H9 (cell line): ENCODE results near the gene KANSL1. TPM values are rescaled to one million over a fixed set of nuclear protein-coding genes. Genes with fewer than 3 reads are reported as not detected.

ENCODE experiments used
- DNase-seq: peaks from one replicate; pipeline ENCODE4 v3.0.0-alpha.2; 2017
- H2AFZ ChIP-seq: one replicate; pipeline ENCODE4 v1.6.1; 2013; ENCODE audit warnings: mild to moderate bottlenecking, low read length, control low read depth, moderate library complexity
- H2AK5ac ChIP-seq: 2 replicates; pipeline ENCODE4 v1.6.1; 2013; ENCODE audit warnings: low read length, control low read depth, mixed read lengths; ENCODE audit not compliant: insufficient read length
- H2BK120ac ChIP-seq: one replicate; pipeline ENCODE4 v1.6.1; 2013; ENCODE audit warnings: low read depth, mild to moderate bottlenecking, low read length, control low read depth, inconsistent platforms; ENCODE audit not compliant: poor library complexity, severe bottlenecking
- H2BK12ac ChIP-seq: 2 replicates; pipeline ENCODE4 v1.6.1; 2013; ENCODE audit warnings: low read length, control low read depth, mixed read lengths, low read depth; ENCODE audit not compliant: insufficient read length
- H2BK15ac ChIP-seq: 2 replicates; pipeline ENCODE4 v1.6.1; 2013; ENCODE audit warnings: low read depth, low read length, control low read depth
- H2BK20ac ChIP-seq: one replicate; pipeline ENCODE4 v1.6.1; 2013; ENCODE audit warnings: low read depth, mild to moderate bottlenecking, low read length, control low read depth, inconsistent platforms; ENCODE audit not compliant: poor library complexity, severe bottlenecking
- H2BK5ac ChIP-seq: 2 replicates; pipeline ENCODE4 v1.6.1; 2013; ENCODE audit warnings: low read length, control low read depth, mixed read lengths; ENCODE audit not compliant: insufficient read length
- H3K14ac ChIP-seq: 2 replicates; pipeline ENCODE4 v1.6.1; 2013; ENCODE audit warnings: low read length, control low read depth; ENCODE audit not compliant: insufficient read depth
- H3K18ac ChIP-seq: 2 replicates; pipeline ENCODE4 v1.6.1; 2013; ENCODE audit warnings: low read depth, mild to moderate bottlenecking, mixed read lengths, low read length, control low read depth; ENCODE audit not compliant: insufficient read length
- H3K23ac ChIP-seq: 2 replicates; pipeline ENCODE4 v1.6.1; 2013; ENCODE audit warnings: low read length, control low read depth, mixed read lengths, low read depth; ENCODE audit not compliant: insufficient read length
- H3K23me2 ChIP-seq: 2 replicates; pipeline ENCODE4 v1.6.1; 2013; ENCODE audit warnings: low read depth, mild to moderate bottlenecking, mixed read lengths, low read length, control low read depth; ENCODE audit not compliant: insufficient read length, poor library complexity, severe bottlenecking
- H3K27ac ChIP-seq: 2 replicates; pipeline ENCODE4 v1.5.1; 2013; ENCODE audit warnings: low read length, control low read depth, mixed read lengths, low read depth; ENCODE audit not compliant: insufficient read length
- H3K27me3 ChIP-seq: 2 replicates; pipeline ENCODE4 v1.6.1; 2013; ENCODE audit warnings: low read length, control low read depth, inconsistent platforms; ENCODE audit not compliant: insufficient read depth
- H3K4ac ChIP-seq: 2 replicates; pipeline ENCODE4 v1.6.1; 2013; ENCODE audit warnings: low read depth, mild to moderate bottlenecking, control low read depth, inconsistent platforms, low read length, moderate library complexity
- H3K4me1 ChIP-seq: 2 replicates; pipeline ENCODE4 v1.6.1; 2013; ENCODE audit warnings: low read length, control low read depth, inconsistent platforms; ENCODE audit not compliant: insufficient read depth
- H3K4me2 ChIP-seq: 2 replicates; pipeline ENCODE4 v1.6.1; 2013; ENCODE audit warnings: low read length, control low read depth, mixed read lengths; ENCODE audit not compliant: insufficient read length, insufficient read depth
- H3K56ac ChIP-seq: 2 replicates; pipeline ENCODE4 v1.6.1; 2013; ENCODE audit warnings: low read depth, mild to moderate bottlenecking, mixed read lengths, low read length, control low read depth; ENCODE audit not compliant: insufficient read length
- H3K79me1 ChIP-seq: 2 replicates; pipeline ENCODE4 v1.6.1; 2013; ENCODE audit warnings: low read depth, mild to moderate bottlenecking, moderate library complexity, low read length, control low read depth, inconsistent platforms; ENCODE audit not compliant: insufficient read depth, poor library complexity, severe bottlenecking
- H3K79me2 ChIP-seq: 2 replicates; pipeline ENCODE4 v1.6.1; 2013; ENCODE audit warnings: low read length, control low read depth, inconsistent platforms; ENCODE audit not compliant: insufficient read depth
- H3K9ac ChIP-seq: 2 replicates; pipeline ENCODE4 v1.6.1; 2013; ENCODE audit warnings: low read length, control low read depth, mixed read lengths; ENCODE audit not compliant: insufficient read length; ENCODE audit errors: extremely low read depth
- H3K9me3 ChIP-seq: one replicate; pipeline ENCODE4 v1.6.1; 2013; ENCODE audit warnings: low read depth, low read length, inconsistent platforms; ENCODE audit not compliant: control insufficient read depth
- H3T11ph ChIP-seq: one replicate; pipeline ENCODE4 v1.6.1; 2013; ENCODE audit warnings: mild to moderate bottlenecking, low read length, control low read depth, inconsistent platforms
- H4K20me1 ChIP-seq: one replicate; pipeline ENCODE4 v1.6.1; 2013; ENCODE audit not compliant: control insufficient read depth, insufficient read length, insufficient read depth
- H4K5ac ChIP-seq: 2 replicates; pipeline ENCODE4 v1.6.1; 2013; ENCODE audit warnings: low read depth, mild to moderate bottlenecking, mixed read lengths, low read length, control low read depth; ENCODE audit not compliant: insufficient read length
- H4K8ac ChIP-seq: replicated peaks from 2 replicates; pipeline ENCODE4 v1.6.1; 2013; ENCODE audit warnings: low read length, control low read depth, mixed read lengths, low read depth; ENCODE audit not compliant: insufficient read length
- H4K91ac ChIP-seq: 2 replicates; pipeline ENCODE4 v1.6.1; 2013; ENCODE audit warnings: low read depth, mild to moderate bottlenecking, moderate library complexity, mixed read lengths, low read length, control low read depth; ENCODE audit not compliant: insufficient read length
- H3K27ac Mint-ChIP-seq, 3 experiments: 2 replicates in 2 of 3; 3 replicates in 1 of 3; pipeline ENCODE4 v1.8.0; 2020 to 2021; ENCODE audit warnings: mixed read lengths in 3 of 3, mild to moderate bottlenecking in 1 of 3, moderate library complexity in 1 of 3
- H3K27me3 Mint-ChIP-seq: 2 replicates; pipeline ENCODE4 v1.8.0; 2021; ENCODE audit warnings: low read depth, mild to moderate bottlenecking, moderate library complexity, mixed read lengths
- H3K36me3 Mint-ChIP-seq, 3 experiments: 2 replicates in 2 of 3; 3 replicates in 1 of 3; pipeline ENCODE4 v1.8.0; 2020 to 2021; ENCODE audit warnings: low read depth in 3 of 3, mixed read lengths in 3 of 3; ENCODE audit not compliant: insufficient read depth in 1 of 3
- H3K4me1 Mint-ChIP-seq, 2 experiments: 2 replicates each; pipeline ENCODE4 v1.8.0; 2020; ENCODE audit warnings: mixed read lengths in 2 of 2
- H3K4me3 Mint-ChIP-seq, 2 experiments: 2 replicates in 1 of 2; 3 replicates in 1 of 2; pipeline ENCODE4 v1.8.0; 2020 to 2021; ENCODE audit warnings: mild to moderate bottlenecking in 2 of 2, mixed read lengths in 2 of 2, moderate library complexity in 1 of 2
- H3K9me3 Mint-ChIP-seq, 2 experiments: 2 replicates in 1 of 2; 3 replicates in 1 of 2; pipeline ENCODE4 v1.8.0; 2020; ENCODE audit warnings: mild to moderate bottlenecking in 2 of 2, mixed read lengths in 2 of 2, moderate library complexity in 1 of 2
- CTCF ChIP-seq: fragments of 200-600 bp; sonication (generic); conservative IDR thresholded peaks from 3 replicates; pipeline ENCODE4 v1.8.0; 2021; ENCODE audit warnings: antibody characterized with exemption, mild to moderate bottlenecking
- WGBS: extraction: QIAGEN DNeasy Blood & Tissue Kit; methylation state at CpG from one replicate; pipeline ENCODE4 v1.1.7; 2013; ENCODE audit warnings: missing lambda C conversion rate, low lambda C conversion rate, mixed read lengths; ENCODE audit not compliant: insufficient read length; ENCODE audit errors: extremely low coverage; 5-methylcytosine and 5-hydroxymethylcytosine counted together
- total RNA-seq: library from RNA; stranded (reverse); gene quantifications from 2 replicates; pipeline ENCODE4 v1.2.1, GENCODE V29; 2021

KANSL1 gene
- total RNA-seq, 1 experiment from 2014 or later, result 114 TPM

- no peak for DNase-seq
- H3K27ac ChIP-seq, result no peak overlapping the region
- H3T11ph ChIP-seq, result no peak overlapping the region
- TF ChIP-seq CTCF, result no peak
- H2BK20ac ChIP-seq, result no peak overlapping the region
- Mint-ChIP-seq H3K9me3 (no peaks in the 10 kb centered on the region), H3K27ac (no peak overlapping the region; a peak in 1 of 7 replicates), H3K36me3 (peaks cover 11 to 35% (median 31%) of the 10 kb centered on the region in 3 experiments), H3K27me3 (no peaks in the 10 kb centered on the region; the same call in 1 of the 2 replicates), H3K4me1 (0 out of 4 replicates have a peak, but pooled peaks cover 0 to 5% of the 10 kb centered on the region in 2 experiments), H3K4me3 (no peak overlapping the region)
- no peak overlapping the region for H3K4ac ChIP-seq
- H3K14ac ChIP-seq, result no peak overlapping the region
- no peak overlapping the region for H4K5ac ChIP-seq
- no peak overlapping the region for H4K91ac ChIP-seq
- H2BK15ac ChIP-seq, result no peak overlapping the region
- H3K56ac ChIP-seq, result no peak overlapping the region
- H3K18ac ChIP-seq, result no peak overlapping the region
- no peak overlapping the region for H2BK120ac ChIP-seq
- no peaks in the 10 kb centered on the region for H4K20me1 ChIP-seq
- H3K23me2 ChIP-seq, result no peaks in the 10 kb centered on the region
- peaks cover 7% of the 10 kb centered on the region for H3K79me1 ChIP-seq
- H3K4me1 ChIP-seq, result no peaks in the 10 kb centered on the region
- no peak overlapping the region for H4K8ac ChIP-seq
- H2AK5ac ChIP-seq, result no peak overlapping the region
- no peak overlapping the region for H2BK5ac ChIP-seq
- no CpG with 5 or more reads among the region's 3 CpGs for WGBS
- no peak overlapping the region for H3K23ac ChIP-seq
- no peak overlapping the region for H2BK12ac ChIP-seq
- no peaks in the 10 kb centered on the region for H3K9me3 ChIP-seq
- H3K79me2 ChIP-seq, result peaks cover 9% of the 10 kb centered on the region; the same call in 1 of the 2 replicates
- no peak overlapping the region for H2AFZ ChIP-seq
- H3K4me2 ChIP-seq, result no peak overlapping the region
- H3K9ac ChIP-seq, result no peak overlapping the region
- no peaks in the 10 kb centered on the region for H3K27me3 ChIP-seq
Observed at GRCh38 chr17:46089389-46089965, 103.8 kb downstream of the KANSL1 start.
